ENCODE data around the gene SHISA6.

The SHISA6 gene

GRCh38 chr17:11461993-11462548 lies 221.1 kb downstream of the SHISA6 start:
- no peak for DNase-seq

DNA sequence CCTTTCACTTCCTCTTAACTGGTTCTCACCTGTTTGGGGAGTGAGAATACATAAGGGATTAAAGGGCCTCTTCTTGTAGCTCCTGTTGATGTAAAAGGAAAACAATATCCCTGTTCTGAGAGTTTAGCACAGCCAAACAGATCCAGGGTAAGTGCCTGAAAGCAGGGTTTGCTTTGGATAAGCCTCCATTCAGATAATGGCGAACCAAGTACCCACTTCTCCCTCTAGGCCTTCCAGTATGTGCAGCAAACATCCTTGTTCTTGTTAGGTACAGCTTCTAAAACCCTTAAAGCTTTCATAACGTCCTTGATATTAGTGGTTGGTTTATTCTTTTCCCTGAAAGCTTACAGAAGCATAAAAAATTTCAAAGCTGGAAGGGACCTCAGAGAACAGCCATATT lies 226.6 kb downstream of the SHISA6 start:
- DNase-seq = no peak

- DNase-seq = no peak
Observed at GRCh38 chr17:11485336-11486100, 244.5 kb downstream of the SHISA6 start.

DNA sequence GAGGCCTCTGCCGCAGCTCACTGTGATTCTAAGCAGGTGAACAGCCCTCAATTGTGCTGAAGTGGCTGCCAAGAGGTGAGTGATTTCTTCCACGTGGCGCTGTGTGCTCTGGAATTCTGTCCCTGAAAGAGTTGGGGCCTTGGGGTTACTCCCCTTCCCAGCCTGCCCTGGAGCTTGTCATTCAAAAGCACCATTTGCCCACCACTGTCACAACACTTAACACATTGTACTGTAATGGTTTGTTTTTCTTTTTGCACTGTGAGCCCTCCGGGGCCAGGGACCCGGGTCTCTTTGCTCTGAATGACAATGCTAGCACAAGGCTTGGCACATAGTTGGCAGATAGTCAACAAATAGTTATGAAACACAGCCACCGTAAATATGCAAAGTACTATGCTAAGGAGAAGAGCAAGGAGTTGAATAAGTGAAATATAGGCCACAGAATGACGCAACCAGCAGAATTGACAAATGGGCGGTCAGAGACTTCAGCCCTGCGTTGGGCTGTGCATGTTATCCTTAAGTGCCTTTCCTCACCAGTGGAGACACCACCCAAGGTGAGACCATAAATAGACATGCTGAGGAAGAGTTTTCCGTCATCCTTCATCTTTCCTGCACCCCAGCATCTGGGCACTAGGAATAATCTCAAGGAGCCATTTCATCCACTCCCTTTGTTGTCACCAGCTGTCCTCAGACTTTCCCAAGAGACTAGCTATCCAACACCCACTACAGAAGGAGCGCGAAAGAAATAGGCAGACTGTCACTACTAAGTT lies 245.3 kb downstream of the SHISA6 start:
- no peak for DNase-seq

DNA sequence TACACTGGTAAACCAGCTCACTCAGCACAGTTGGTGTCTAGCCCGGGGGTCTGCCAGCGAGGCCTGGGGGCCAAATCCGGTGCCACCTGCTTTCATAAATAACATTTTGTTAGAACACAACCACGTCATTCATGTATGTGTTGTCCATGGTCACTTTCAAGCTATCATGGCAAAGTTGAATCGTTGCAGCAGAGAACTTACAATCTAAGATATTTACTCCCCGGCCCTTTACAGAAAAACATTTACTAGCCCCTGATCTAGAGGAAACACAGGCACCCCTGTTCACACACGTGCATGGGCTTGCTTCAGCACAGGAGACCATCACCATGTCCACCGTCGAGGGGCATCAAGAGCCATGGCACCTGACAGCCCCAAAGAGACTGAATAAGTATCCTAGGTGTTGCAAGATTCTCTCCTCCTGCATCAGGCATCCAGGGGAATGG lies 245.9 kb downstream of the SHISA6 start:
- DNase-seq = no peak

DNA sequence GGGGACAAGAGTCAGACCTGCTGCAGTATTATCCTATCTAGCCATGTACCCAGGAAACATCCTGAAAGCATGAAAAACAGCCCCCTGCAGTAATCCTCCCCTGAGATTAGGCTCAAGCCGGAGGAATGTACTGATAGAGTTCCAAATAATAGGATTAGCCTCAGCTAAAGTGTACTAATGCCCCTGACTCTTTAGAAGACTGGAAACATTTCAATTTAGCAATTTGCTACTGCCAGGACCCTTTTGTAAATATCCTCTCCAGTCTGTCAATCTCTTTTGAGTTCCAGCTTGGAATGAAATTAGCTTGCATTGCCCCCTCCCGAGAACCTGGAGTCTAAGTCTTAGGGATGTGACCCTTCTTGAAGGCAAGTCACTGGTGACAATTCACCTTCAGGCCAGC lies 246.5 kb downstream of the SHISA6 start:
- no peak for DNase-seq

GRCh38 chr17:11488407-11488806 lies 247.4 kb downstream of the SHISA6 start:
- no peak for DNase-seq

DNA sequence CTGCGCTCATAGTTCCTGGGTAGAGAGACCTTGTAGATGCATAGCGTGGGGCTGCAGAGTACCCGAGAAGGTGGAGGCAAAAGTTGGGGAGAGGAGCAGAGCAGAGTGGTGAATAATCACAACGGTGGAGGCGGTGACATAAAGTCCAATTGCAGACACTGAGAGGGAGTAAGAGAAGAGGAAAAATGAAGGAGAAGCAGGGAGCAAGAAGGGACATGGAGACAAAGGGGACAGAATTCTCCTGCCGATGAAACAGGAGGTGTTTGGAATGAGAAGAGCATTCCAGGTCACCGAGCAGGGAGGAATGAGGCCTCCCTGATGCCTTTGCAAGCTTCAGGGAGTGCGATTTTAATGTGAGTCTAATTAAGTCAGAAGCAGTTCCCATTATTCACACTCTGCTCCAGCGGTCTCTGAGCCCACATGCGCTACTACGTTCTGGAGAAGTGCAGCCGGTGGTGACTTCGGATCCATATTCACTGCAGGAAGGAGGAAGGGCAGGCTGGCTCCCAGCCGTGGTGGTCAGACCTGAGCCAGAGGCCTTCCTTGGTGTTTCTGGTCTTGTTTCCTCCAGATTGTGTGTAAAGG lies 249.2 kb downstream of the SHISA6 start:
- no peak for DNase-seq

- DNase-seq = no peak
Observed at GRCh38 chr17:11492511-11492910, 251.5 kb downstream of the SHISA6 start.

DNA sequence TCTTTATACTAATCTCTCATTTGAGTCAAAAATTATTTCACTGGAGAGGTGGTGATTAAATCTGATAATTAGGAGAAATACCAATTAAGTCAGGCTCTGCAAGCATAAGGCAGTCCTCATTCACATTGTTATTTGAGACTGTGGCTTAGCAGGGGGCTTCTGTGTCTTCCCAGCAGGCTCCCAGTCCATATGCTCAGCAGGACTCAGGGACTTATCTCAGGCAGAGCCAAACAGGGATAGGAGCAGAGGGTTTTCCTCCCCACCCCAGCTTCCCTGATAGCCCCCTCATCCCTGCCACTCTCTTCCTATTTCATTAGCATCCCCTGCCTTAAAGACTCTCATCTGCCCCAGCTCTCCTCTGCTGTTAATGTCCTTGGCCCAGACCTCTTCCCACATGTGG lies 252.9 kb downstream of the SHISA6 start:
- no peak for DNase-seq

- DNase-seq = no peak
Observed at GRCh38 chr17:11495613-11496012, 254.6 kb downstream of the SHISA6 start.

GRCh38 chr17:11499881-11500280 lies 258.9 kb downstream of the SHISA6 start:
- no peak for DNase-seq

- DNase-seq = no peak
Observed at GRCh38 chr17:11503308-11504035, 262.5 kb downstream of the SHISA6 start.

GRCh38 chr17:11506635-11507034 lies 265.6 kb downstream of the SHISA6 start:
- DNase-seq = no peak

DNA sequence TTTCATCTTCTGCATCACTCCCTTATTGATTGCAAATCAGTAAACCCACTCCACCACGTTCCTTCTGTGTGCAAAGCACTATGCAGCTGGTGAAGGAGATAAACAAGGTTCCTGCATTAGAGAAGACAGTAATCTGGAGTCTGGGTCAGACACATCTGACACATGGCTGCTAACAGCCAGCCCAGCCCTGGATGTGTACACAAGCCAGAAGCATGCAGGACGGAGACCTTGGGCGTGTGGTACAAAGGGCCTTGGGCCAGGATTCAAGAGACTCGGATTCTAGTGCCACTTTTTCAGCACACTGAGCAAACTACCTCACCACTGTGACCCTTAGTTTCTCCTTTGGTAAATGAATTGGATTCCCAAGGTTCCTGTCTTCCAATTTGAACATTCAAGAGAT lies 270.7 kb downstream of the SHISA6 start:
- no peak for DNase-seq

DNA sequence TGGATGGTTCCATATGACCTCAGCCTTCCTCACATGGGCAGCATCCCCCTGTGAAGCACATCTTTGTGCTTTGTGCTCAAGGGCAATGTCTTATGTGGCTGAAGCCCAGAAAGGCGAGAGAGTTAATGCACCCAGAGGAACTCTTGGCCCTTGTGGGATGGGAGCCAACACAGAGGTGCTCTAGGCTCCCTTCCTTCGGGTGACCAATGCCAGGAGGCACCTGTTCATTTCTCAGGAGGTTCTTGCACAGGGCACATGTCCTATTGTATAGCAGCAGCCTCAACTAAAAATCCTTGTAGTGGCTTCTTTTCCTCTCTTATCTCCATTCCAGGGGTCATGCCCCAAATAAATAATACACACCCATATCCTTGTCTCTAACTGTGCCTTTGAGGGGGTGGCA lies 273.6 kb downstream of the SHISA6 start:
- DNase-seq = no peak

DNA sequence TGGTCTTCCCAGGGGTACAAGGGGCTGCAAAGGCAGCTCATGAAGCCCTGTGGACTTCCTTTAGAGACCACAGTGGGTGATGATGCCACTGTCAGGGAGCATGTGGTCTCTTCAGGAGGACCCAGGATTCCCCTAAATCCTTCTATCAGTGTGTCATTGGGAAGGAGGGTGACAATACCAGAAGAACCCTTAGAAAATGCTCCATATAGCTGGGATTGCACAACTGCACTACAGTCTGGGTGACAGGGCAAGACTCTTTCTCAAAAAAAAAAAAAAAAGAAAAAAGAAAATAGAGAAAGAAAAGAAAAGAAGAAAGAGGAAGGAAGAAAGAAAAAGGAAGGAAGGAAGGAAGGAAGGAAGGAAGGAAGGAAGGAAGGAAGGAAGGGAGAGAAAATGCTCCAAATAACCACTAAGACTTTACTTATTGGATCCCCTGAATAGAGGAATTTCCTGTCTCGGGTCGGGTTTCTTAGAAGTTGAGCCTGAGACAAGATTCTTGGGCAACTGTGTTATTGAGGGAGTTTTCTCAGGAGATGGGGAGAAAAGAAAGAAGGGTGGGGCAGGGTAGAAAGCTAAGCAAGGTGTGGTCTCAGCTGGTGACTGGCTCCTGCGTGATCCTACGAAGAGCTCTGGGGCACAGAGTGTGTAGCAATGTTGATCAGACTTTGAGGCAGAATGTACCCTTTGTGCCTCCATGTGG lies 274.1 kb downstream of the SHISA6 start:
- no peak for DNase-seq

GRCh38 chr17:11515901-11516300 lies 274.9 kb downstream of the SHISA6 start:
- DNase-seq = no peak

DNA sequence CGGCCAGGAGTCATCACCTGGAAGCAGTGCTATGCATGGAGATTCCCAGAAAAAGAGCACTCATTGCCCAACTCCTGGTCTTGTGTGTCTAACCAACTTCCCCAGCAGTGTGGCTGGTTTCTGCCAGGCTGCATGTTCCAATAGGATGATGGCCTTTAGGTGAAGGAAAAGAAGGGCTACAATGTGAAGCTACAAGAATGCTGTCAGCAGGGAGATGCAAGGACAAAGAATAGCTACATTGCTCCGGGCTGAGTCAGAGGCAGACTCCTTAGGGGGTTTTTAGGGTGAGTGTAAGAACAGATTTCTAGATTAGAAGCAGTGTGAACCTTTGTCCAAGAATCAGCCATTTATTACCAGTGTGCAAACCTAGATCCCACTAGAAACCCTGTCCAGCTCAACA lies 294.2 kb downstream of the SHISA6 start:
- DNase-seq = no peak

DNA sequence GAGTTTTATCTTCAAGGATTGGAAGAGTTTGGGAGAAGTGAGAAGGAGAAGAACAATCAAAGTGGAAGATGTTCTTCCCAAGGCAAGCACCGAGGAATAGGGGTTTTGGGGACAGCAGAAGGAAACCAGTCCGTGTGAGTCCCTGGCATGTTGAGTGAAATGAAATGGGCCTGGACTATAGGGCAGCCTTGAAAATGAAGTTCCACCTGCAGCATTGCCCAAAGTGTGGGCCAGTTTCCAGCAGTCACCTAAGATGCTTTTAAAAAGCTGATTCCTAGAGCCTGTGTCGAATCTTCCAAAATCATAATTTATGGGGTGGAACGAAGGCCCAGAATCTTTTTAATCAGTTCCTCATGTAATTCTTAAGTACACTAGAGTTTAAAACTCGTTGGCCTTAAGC lies 297.4 kb downstream of the SHISA6 start:
- no peak for DNase-seq

DNA sequence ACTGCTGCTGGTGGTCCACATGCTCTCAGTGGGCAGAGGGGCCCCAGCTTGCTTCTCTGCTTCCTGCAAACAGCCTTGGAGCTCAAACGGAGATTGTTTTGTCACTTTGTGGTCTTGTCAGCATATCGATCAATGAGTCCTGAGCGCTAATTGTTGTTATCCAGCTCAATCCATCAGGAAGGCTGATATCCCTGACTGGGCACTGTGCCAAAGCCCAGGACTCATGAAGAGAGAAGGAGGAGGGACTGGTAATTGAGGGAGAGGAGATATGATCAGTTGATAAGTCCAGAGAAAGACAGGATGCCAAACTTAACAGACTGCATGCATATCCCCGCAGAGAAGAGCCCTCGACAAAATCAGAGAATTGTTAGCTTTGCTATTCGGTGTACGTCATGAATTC lies 298.6 kb downstream of the SHISA6 start:
- DNase-seq = no peak

- no peak for DNase-seq
Observed at GRCh38 chr17:11545002-11545401, 304.0 kb downstream of the SHISA6 start.
